ELR (cell line): ENCODE data around the gene C10orf90.

Source experiments
- DNase-seq: peaks from one replicate; pipeline ENCODE4 v3.0.0-alpha.2; 2015; ENCODE audit warnings: low read depth

C10orf90 gene, protein sequence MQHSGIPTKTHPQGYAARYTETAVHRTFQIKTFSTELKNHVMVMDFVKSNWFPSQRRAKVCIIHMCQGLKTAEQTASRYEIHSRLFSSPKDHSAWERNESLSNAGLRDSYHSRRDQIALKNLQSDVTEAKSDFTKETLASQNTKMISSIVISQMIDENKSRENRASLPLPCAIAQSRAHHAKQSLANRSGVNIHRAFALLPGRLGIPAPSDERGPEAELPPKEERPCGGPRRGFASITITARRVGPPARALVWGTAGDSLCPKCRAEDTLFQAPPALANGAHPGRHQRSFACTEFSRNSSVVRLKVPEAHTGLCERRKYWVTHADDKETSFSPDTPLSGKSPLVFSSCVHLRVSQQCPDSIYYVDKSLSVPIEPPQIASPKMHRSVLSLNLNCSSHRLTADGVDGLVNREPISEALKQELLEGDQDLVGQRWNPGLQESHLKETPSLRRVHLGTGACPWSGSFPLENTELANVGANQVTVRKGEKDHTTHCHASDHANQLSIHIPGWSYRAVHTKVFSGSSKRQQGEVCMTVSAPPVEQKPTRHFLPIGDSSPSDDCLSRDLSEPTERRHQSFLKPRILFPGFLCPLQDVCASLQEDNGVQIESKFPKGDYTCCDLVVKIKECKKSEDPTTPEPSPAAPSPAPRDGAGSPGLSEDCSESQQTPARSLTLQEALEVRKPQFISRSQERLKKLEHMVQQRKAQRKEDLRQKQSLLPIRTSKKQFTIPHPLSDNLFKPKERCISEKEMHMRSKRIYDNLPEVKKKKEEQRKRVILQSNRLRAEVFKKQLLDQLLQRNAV

DNA sequence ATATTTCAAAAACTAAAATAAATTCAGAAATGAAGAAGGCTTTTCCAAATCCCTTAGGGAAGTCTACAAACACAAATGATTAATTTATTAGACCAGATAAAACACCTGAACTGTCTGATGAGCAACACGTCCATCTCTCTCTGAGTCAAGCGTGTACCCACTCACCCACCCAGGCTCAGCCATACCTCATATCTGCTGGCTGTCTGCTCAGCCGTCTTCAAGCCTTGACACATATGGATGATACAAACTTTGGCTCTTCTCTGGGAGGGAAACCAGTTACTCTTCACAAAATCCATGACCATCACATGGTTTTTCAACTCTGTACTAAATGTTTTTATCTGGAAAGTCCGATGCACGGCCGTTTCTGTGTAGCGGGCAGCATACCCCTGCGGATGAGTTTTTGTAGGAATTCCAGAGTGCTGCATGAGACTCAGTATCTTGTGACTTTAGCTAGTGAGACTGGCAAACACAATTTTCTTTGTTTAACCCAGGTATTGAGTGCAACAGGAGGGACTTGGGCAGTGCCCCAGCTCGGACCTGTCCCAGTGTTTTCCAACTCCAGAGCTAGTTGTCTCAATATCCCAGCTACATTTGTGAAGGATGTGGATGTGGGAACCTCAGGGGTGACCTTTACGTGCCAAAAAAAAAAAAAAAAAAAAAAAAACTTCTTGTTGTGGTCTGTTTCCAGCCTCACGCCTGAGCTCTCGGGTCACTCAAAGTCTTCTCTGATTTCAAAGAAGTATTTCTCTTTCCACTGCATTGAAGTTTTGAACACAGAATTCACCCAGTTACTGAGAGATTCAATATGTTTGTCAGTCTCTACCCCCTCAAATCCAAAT lies at the start of gene C10orf90:
TSS of gene C10orf90 (minus strand) at position 638 of the 839 bp plus-strand sequence. CDS start at position 425, 213 bp downstream.
- no peak for DNase-seq

DNA sequence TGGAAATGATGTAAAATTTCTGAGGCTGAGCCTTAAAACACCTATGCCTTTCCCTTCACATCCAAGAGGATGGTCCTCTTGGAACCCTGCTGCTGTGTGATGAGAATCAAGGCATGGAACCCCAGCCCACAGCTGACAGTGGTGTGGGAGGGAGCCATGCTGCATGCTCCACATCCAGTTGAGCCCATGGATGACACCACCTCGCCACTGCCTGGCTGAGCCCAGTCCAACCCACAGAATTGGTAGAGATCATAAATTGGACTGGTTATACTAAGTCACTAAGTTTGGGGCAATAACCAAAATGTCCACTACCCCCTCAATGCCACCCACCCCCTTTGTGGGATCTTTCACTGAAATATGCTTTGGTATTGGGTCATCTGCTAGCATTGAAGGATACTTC lies 45.9 kb upstream of the C10orf90 start:
- no peak for DNase-seq

DNA sequence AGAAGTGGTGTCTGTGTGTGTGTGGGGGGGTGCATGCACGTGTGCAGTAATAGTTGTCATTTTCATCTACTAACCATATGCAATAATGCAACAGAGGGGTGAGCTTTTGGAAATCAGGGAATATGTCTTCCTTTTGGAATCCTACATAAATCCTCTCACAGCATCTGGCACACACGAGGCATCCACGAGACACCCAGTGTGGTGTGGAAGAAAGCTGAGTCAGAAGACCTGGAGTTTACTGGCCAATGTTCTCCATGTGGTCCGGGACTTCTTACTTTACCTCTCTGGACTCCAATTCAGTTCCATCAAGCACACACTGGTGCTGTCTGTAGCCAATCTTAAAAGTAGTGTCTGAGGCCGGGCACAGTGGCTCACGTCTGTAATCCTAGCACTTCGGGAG lies 43.1 kb upstream of the C10orf90 start:
- DNase-seq: no peak

DNA sequence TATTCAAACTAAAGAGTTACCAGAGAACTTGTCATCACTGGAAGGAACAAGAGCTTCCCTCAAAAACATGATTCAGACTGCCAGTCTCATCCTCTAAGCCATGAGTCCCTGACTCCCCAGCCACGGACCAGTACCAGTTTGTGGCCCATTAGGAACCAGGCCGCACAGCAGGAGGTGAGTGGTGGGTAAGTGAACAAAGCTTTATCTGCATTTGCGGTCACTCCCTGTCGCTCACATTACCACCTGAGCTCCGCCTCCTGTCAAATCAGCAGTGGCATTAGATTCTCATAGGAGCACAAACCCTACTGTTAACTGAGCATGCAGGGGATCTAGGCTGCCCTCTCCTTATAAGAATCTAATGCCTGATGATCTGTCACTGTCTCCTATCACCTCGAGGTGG lies 42.2 kb upstream of the C10orf90 start:
- no peak for DNase-seq

DNA sequence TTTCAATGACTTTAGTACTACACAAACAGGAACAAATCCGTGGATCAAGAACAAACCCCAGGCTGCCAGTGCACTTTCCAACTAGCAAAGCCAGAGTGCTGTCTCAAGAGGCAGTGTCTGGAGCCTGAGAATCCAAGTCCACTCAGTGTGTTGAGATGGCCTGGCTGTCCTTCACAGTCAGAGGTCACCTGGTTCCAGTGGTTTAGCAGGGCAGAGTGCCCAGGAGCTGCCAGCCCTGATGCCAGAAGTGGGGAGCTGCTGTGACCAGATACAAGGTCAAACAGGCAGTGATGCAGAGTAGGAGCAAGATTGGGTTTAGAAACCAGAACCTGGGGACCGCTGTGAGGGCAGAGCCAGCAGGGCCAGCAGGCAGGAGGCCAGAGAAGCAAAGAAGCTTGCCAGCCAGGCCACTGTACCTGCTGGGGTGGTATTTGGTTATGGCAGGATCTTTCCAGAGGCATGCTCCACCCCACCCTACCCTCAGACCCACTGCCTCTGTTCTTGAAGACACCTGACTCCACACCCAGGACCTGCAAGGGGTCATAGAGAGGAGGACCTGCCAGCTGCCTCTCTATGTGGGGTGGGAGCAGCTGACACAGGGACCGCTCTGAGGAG lies 35.6 kb upstream of the C10orf90 start:
- no peak for DNase-seq

DNA sequence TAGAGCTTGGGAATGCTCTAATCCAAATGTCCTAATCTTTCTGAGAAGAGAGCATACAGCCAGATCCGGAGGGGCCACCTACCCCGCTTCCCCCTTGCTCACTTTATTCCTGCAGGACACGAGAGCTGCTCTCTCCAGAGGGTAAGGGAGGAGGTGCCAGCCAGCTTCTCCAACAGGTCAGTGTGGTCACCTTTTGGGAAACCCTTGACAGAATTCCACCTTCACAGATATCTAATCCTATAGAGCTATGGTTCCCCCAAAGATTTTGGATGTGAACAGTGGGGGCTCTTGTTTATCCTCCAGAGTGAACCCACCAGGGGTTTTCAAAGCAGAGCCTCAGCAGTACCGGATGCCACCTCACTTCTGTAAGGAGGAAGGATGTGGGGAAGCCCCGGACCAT lies 34.6 kb upstream of the C10orf90 start:
- DNase-seq: no peak

DNA sequence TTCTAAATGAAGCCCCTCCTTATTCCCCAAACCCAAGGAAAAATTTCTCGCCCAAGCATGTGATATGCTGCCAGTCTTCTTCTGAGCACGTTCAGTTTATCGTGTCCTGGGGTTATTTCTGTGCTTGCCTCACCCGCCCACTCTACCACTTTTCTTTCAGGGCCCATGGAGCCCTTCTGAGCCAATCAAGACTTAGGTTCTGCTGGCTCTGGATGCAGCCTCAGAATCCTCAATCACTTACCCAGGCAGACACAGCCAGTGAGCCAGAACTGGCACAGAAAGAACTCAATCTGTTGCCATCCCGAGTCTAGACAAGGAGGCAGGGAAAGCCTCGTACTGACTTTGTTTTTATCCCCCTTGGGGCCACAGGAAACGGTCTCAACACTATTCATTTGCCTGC lies 34.2 kb upstream of the C10orf90 start:
- no peak for DNase-seq

DNA sequence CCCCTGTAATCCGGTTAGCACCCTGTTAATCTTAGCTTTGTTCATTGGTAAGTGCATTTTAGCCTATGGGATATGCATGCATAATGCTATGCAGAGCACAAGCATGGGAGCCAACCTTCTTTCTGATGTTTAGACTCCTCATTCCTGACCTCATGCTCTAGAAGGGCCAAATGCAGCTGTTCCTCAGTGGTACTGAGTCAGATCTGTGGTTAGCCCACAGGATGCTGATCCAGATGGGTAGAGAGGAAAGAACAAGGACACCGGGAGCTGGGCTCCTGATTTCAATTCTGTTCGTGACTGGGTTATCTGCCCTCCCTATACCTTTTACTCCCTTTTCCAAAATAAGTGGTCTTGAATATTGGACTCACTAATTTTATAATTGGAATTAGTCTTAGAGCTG lies 31.7 kb upstream of the C10orf90 start:
- DNase-seq: peak; percentile 2

DNA sequence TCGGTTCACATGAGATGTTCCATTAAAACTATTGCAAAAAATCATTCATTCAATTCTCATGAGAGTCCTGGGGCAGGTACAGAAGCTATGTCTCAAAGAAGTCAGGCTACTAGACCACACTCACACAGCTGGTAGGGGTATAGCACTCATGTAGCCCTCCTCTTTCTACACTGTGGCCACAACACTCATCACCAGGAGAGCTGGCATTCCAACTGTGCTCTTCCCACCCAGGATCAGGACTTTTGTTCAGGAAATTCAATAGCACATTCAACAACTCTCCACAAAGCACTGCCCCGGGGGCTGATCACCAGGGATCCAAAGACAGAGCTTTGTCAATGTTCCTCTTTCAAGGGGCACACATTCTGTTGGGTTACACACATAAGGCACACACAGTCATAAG lies 31.0 kb upstream of the C10orf90 start:
- DNase-seq: no peak

DNA sequence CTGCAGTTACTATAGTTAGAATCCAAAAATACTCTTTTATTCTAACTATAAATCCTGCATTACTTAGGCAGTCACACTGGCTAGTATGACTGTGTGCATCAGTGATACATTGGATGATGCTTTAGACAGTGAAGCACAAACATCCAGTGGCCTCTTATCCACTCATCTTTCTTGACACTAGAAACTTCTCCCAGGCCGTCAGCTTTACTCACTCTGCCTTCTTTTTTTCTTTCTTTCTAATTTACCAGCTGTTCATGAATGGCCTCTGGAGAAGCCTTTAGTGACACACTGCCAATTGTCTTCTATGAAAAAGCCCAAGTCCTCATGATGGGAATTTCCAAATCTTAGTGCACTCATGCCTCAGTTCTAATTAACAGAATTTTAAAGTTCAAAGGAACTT lies 26.2 kb upstream of the C10orf90 start:
- DNase-seq: no peak

DNA sequence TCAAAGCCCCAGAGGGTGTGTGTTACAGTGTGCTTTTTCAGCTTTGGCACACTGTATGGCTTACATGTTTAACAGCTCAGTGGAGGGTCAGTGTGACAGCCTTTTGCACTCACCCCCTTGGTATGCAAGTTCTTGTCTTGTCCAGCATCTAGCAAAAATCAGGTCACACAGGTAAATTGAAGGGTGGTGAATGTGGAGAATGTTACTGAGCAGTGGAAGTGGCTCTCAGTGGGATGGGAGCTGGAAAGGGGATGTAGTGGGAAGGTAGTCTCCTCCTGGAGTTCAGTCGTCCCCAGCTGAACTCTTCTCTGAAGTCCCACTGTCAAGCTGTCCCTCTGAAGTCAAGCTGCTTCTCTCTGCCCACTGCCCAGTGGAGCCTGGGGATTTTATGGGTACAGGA lies 21.0 kb upstream of the C10orf90 start:
- no peak for DNase-seq

DNA sequence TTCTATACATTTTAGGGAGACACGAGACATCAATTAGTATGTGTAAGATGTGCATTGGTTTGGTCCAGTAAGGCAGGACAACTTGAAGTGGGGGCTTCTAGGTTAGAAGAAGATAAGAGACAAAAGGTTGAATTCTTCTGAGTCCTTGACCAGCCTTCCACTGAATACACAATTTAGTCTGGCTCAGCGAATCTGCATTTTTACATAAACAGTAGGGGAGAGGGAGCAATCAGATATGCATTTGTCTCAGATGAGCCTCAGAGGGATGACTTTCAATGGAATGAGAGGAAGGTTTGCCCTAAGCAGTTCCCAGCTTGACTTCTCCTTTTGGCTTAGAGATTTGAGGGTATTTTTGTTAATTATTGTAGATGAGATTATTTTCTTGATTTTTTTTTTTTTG lies 20.0 kb upstream of the C10orf90 start:
- DNase-seq: no peak

DNA sequence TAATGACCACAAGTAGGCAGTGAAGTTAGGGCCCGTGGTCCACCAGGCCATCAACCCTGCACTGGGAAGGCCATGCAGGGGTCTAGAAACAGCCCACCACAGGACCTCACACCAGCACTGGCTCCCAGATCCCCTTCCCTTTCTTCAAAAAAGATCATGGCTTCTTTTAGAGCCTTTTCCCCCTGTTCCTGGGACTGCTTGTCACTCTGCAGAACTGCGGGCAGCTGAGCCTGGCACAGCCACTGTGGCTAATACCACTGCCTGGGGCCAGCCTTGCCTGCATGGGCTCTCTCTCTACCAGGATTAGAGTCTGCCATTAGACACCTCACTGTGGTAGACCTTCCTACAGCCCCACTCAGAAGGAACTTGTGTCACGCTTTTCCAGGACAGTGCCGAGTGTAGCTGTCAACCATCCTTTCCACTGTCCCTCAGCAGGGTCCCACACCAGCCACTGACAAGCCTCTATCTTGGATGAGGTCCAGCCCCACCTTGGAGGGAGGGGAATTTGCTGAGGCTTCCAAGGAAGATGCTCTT lies 19.0 kb upstream of the C10orf90 start:
- no peak for DNase-seq

DNA sequence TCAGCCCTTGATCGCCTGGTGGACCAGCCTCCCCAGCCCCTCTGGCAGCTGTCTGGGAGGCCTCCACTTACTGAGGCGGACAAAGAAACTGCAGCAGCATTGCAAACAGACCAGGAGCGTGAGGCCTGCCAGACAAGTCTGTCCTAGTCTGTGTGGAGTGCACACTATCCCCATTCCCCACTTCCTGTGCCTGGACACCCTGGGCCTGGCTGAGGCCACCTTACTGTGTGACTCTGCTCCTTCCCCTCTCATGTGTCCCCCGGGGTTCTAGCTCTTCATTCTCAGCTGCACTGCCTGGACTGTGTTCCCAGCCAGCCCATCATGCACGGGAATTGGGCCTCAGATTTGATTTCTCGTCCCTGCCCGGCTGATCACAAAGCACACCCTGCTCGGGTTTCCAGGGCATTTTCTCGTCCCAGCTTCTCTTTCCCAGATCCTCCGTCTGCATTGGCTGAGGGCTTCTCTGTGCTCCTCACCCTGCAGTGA lies 16.7 kb upstream of the C10orf90 start:
- no peak for DNase-seq

DNA sequence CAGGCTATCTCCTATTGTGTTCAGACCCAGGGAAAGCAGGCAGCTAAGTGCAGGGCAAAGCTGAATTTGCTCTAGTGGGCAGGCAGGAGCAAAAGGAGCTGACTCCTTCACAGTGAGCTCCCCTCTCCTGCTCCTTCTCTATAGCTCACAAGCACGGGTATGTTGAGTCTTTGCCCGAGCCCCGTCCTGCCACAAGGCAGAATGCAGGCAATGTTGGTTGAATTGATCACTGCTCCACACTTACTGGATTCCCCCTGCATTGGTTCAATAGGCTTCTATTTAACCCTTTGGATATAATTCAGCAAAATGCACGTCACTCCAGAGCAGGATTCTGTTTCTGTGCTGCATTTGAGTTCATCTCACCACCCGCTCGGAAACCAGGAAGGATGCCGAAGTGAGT lies 16.2 kb upstream of the C10orf90 start:
- DNase-seq: no peak

DNA sequence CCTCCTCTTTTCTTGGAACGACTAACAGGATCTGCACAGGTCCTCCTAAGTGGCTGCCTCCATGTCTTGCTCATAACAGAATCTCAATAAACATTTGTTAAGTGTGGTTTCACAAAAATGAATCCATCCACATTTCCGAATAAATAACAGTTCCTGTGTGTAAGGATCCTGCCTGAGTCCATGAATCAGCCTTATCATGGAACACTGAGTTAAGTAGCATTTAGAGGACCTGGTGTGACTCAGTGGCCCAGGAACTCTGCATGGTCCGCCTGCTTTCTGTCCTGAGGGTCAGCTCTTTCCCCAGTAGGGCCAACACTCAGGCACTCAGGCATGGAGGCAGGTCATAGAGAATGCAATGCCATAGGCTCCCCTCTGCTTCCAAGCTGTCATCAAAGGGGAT lies 15.8 kb upstream of the C10orf90 start:
- no peak for DNase-seq

DNA sequence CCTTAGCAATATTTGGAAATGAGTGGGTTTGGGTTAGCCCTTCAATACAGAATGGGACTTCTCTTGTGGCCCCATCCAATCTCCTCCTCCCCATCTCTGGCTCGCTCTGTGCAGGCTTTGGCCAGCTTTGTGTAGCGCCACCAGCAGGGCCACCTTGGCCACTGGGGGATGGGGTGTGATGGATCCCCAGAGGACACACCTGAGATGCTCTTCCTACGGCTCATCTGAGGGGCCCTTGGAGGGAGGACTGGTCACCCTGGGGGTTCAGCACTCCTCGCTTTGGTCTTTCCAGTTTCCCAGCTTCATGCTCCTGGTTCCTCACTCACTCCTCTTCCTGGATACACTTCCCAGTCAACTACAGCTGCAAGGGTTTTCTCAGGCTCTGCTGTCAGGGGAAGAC lies 15.3 kb upstream of the C10orf90 start:
- DNase-seq: no peak

DNA sequence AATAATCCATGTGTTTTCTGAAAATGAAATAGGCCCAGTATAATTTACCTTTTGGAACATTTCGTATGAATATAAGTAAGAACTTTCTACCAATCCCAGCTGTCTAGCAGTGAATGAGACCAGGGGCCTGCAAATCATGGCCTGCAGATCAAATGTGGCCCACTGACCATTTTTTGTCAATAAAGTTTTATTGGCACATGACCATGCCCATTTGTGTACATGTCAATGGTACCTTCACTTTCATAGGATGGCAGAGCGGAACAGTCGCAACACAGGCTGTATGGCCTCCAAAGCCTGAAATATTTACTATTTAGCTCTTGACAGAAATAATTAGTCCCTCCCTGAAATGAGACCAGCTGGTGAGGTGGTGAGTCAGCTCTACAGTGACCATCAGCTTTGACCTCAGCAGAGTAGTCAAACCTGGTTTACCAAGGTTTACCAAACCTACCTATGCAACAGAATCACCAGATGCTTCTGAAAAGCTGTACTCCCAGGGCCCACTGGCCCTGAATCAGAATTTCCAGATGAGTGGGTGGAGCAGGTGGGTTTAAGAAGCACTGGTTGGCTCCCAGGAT lies 13.8 kb upstream of the C10orf90 start:
- DNase-seq: peak; percentile 16

DNA sequence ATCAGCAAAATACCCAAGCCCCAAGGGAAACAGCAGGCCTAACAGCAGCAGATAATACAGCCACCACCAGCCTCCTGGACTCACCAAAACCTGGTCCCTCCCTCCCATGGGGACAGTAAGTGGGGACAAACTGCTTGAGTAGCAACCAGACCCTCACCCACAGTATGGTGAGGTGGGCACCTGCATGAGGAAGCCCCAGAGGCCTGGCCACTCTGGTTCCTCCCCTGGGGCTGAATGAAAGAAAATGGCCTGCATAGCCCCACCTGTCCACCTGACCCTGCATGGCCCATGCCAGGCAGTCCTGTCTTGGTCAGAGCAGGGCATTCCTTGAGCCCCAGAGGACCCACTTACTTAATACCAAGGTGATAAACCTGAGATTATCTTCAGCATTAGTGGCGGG lies 13.0 kb upstream of the C10orf90 start:
- DNase-seq: no peak

DNA sequence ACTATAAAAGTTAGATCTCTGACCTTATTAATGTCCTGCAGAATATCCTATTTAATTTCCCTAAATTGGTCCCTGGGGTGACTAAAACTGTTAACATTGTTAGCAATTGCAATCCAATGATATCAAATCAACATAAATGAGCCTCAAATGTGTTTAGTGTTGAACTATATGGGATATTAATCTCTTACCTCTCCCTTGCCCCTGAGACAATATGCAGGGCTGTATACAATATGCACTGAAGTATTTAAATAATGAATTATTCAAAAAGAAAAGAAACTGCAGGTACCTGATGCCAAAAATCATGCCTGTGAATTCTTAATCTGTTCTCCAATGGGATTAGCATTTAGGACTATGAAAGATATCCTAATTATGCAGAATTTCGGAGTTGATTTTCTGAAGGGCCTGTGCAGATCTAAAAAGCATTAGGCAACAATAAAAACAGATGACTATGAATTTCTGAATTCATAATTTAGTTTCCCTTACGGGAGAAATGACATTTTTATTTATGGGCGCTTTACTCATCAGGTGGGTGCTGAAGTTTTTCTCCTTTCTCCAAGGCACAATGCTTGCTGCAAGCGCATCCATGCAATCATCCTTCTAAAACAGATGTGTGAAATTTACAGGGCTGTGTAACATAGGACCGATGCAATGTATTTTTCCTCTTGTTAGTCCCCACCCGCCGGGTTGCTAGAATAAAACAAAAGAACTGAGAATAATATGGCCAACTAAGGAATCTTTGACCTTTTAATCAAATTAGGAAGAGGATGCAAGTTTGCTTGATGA lies 5.4 kb upstream of the C10orf90 start:
- DNase-seq: no peak
